ENCODE measurements around the gene COX20. TPM values are rescaled to one million over a fixed set of nuclear protein-coding genes. Genes with fewer than 3 reads are reported as not detected.

Gene COX20
- total RNA-seq, 1 donor from 2014 or later: 37.1 TPM

DNA sequence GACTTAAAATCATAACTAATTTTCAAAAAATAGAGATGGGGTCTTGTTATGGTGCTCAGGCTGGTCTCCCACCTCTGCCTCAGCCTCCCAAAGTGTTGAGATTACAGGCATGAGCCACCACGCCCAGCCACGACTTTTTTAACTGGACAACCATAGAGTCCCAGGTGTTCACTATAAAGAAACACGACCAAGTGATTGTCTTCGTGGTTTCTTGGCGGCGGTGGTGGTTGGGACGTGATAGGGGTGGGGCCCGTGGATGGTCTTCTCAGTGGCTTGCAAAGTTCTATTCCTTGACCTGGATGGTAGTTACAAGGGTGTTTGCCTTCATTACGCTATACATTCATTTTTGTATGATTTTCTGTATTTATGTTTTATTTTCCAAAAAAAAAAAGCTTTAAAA lies 34.6 kb upstream of the COX20 start:
- Mint-ChIP-seq H3K4me3 (no peak overlapping the region), H3K36me3 (ENCODE audit: low read depth) (no peaks in the 10 kb centered on the region), H3K9me3 (no peaks in the 10 kb centered on the region), H3K27me3 (peaks cover 8% of the 10 kb centered on the region), H3K4me1 (peaks cover 5% of the 10 kb centered on the region), H3K27ac (no peak overlapping the region)
- intact Hi-C loops (cut with micrococcal nuclease): loop anchor here (1.0 to 5.0 kb wide), 7 partner anchors 14 to 348 kb away; partner anchors contain the start of gene HNRNPU
- ChIA-PET POLR2A (interaction anchor here (0.7 to 2.1 kb wide), 10 partner anchors 15 to 241 kb away, joined by 3 to 21 read pairs (median 8); partner anchors contain the start of genes COX20 and HNRNPU), CTCF (interaction anchor here (0.6 to 7.2 kb wide), 15 partner anchors 10 to 289 kb away, joined by 3 to 135 read pairs (median 6); partner anchors contain the start of genes COX20 and HNRNPU)
- TF ChIP-seq, protein P1, sequence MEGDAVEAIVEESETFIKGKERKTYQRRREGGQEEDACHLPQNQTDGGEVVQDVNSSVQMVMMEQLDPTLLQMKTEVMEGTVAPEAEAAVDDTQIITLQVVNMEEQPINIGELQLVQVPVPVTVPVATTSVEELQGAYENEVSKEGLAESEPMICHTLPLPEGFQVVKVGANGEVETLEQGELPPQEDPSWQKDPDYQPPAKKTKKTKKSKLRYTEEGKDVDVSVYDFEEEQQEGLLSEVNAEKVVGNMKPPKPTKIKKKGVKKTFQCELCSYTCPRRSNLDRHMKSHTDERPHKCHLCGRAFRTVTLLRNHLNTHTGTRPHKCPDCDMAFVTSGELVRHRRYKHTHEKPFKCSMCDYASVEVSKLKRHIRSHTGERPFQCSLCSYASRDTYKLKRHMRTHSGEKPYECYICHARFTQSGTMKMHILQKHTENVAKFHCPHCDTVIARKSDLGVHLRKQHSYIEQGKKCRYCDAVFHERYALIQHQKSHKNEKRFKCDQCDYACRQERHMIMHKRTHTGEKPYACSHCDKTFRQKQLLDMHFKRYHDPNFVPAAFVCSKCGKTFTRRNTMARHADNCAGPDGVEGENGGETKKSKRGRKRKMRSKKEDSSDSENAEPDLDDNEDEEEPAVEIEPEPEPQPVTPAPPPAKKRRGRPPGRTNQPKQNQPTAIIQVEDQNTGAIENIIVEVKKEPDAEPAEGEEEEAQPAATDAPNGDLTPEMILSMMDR (IDR thresholded peaks at IDR 0.05): no peak
- DNase-seq (no peak), ATAC-seq (ENCODE audit: low read depth) (no peak)

DNA sequence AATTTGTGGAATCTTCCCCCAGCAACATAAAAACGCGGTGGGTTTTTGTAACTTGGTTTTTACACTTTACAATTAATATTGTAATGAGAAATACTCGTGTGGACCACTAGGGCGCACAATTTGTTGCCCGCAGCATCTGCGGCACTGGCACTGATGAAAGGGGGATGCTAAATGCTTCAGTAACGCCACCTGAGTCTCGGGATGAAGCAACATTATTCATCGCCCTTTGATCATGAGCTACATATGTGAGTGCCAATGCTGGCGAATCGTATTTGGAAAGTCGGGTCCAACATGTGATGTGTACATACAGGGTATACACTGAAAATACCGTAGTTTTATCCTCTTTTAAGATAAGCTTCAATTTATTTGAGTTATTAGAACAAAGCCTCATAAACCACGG lies 34.2 kb upstream of the COX20 start:
- no peaks in the 10 kb centered on the region for H3K9me3 Mint-ChIP-seq
- H3K4me1 Mint-ChIP-seq: peaks cover 5% of the 10 kb centered on the region
- TF ChIP-seq, protein P1 (IDR thresholded peaks at IDR 0.05): no peak
- DNase-seq (peak; percentile 36), ATAC-seq (ENCODE audit: low read depth) (peak; percentile 96)
- peak overlapping the region; percentile 55 for H3K4me3 Mint-ChIP-seq
- POLR2A ChIA-PET: interaction anchor here (0.7 to 2.1 kb wide), 14 partner anchors 12 to 241 kb away, joined by 3 to 21 read pairs (median 6); partner anchors contain the start of genes COX20 and HNRNPU
- CTCF ChIA-PET: interaction anchor here (0.6 to 7.2 kb wide), 21 partner anchors 11 to 290 kb away, joined by 3 to 135 read pairs (median 4); partner anchors contain the start of genes COX20 and HNRNPU
- intact Hi-C loops (cut with micrococcal nuclease): loop anchor here (1.0 to 5.0 kb wide), 7 partner anchors 14 to 348 kb away; partner anchors contain the start of gene HNRNPU
- no peaks in the 10 kb centered on the region for H3K36me3 Mint-ChIP-seq (ENCODE audit: low read depth)
- H3K27me3 Mint-ChIP-seq: peaks cover 8% of the 10 kb centered on the region
- peak overlapping the region; percentile 59 for H3K27ac Mint-ChIP-seq

DNA sequence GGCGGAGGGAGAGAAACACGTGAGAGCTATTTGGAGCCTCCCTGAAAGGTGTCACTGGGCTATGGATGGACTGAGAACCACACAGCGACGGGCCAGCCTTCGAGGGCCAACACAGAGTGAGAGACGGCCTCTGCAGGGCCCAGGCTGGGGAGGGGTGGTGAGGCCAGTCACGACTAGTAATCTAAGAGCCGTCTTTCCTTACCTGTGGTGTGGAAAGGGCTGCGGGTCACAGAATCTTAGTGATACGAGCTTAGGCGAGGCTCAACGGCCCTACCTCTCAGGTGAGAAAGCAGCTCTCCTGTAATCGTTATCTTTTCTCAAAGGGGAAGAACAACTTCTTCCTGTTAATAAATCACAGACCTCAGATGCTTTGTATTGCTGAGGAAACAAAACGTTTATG lies 33.4 kb upstream of the COX20 start:
- H3K4me3 Mint-ChIP-seq: no peak overlapping the region
- ChIA-PET CTCF (interaction anchor here (0.8 to 7.2 kb wide), 14 partner anchors 11 to 245 kb away, joined by 3 to 135 read pairs (median 6); partner anchors contain the start of genes COX20 and HNRNPU), POLR2A (interaction anchor here (0.5 to 2.1 kb wide), 9 partner anchors 11 to 246 kb away, joined by 3 to 21 read pairs (median 7); partner anchors contain the start of genes COX20 and HNRNPU)
- TF ChIP-seq, protein P1 (IDR thresholded peaks at IDR 0.05): no peak
- intact Hi-C loops (cut with micrococcal nuclease): loop anchor here (5.0 kb wide), 1 partner anchor 115 kb away; no protein-coding TSS in a partner anchor
- peaks cover 5% of the 10 kb centered on the region for H3K4me1 Mint-ChIP-seq
- no peak overlapping the region for H3K27ac Mint-ChIP-seq
- ATAC-seq (ENCODE audit: low read depth) (no peak), DNase-seq (no peak)
- H3K27me3 Mint-ChIP-seq: peaks cover 8% of the 10 kb centered on the region
- no peaks in the 10 kb centered on the region for H3K36me3 Mint-ChIP-seq (ENCODE audit: low read depth)
- no peaks in the 10 kb centered on the region for H3K9me3 Mint-ChIP-seq

DNA sequence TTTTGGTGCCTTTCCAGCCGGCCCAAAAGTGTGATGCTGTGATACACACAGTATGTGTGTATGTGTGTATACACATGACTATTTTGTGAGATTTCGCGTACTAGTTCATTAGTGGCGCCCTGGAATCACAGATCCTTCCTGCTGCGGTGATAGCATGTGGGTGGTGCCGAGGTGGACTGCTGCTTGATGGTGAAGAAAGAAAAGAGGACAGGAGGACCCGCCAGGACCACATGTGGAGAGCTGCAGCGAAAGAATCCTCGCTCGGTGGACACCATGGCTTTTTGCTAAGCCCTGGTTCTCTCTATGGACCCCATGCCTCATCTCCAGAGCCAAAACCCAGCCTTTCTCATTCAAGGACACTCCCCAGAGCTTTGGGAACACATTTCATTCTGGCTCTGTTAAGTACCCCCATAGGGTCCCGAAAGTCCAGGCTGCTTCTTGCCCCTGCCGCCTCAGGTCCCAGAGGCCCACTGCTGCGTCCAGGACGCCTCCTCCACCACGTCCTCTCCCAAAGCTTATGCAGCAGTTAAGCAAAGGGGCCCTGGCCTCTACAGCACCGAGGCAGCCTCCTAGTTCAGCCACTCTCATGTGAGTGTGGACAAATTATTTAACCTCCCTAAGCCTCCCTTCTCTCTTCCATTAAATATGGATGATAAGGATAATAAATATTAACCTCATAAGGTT lies 32.8 kb upstream of the COX20 start:
- no peaks in the 10 kb centered on the region for H3K9me3 Mint-ChIP-seq
- no peak overlapping the region for H3K4me3 Mint-ChIP-seq
- DNase-seq (no peak), ATAC-seq (ENCODE audit: low read depth) (no peak)
- peaks cover 5% of the 10 kb centered on the region for H3K4me1 Mint-ChIP-seq
- POLR2A ChIA-PET: interaction anchor here (0.5 to 2.1 kb wide), 2 partner anchors 32 to 245 kb away, joined by 3 to 21 read pairs; partner anchors contain the start of gene COX20
- CTCF ChIA-PET: interaction anchor here (1.0 to 7.2 kb wide), 7 partner anchors 32 to 239 kb away, joined by 3 to 135 read pairs (median 13); partner anchors contain the start of genes COX20 and HNRNPU
- H3K36me3 Mint-ChIP-seq (ENCODE audit: low read depth): no peaks in the 10 kb centered on the region
- H3K27ac Mint-ChIP-seq: no peak overlapping the region
- TF ChIP-seq, protein P1 (IDR thresholded peaks at IDR 0.05): no peak
- intact Hi-C loops (cut with micrococcal nuclease): loop anchor here (5.0 kb wide), 1 partner anchor 115 kb away; no protein-coding TSS in a partner anchor
- H3K27me3 Mint-ChIP-seq: peaks cover 8% of the 10 kb centered on the region

DNA sequence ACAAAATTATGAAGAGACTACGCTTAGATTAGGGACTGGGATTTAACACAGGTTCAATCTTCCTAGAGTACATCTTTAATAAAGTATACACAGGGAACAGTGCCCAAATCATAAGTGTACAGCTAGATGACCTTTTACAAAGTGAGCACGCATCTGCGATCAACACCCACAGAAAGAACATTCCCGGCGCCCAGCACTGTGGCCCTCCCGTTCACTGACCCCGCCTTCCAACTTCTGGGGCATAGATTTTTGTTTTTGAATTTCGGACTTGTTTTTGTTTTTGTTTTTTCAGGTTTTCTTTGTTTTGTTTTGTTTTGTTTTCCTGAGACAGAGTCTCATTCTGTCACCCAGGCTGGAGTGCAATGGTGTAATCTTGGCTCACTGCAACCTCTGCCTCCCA lies 30.6 kb upstream of the COX20 start:
- DNase-seq (no peak), ATAC-seq (ENCODE audit: low read depth) (no peak)
- intact Hi-C loops (cut with micrococcal nuclease): loop anchor here (5.0 kb wide), 1 partner anchor 112 kb away; no protein-coding TSS in a partner anchor
- TF ChIP-seq, protein P1 (IDR thresholded peaks at IDR 0.05): no peak
- no peak overlapping the region for H3K27ac Mint-ChIP-seq
- H3K36me3 Mint-ChIP-seq (ENCODE audit: low read depth): no peaks in the 10 kb centered on the region
- ChIA-PET POLR2A (no interaction called here), CTCF (interaction anchor here (1.7 kb wide), 1 partner anchor 238 kb away, joined by 8 read pairs; no protein-coding TSS in a partner anchor)
- H3K27me3 Mint-ChIP-seq: no peaks in the 10 kb centered on the region
- no peaks in the 10 kb centered on the region for H3K9me3 Mint-ChIP-seq
- H3K4me1 Mint-ChIP-seq: peaks cover 5% of the 10 kb centered on the region
- H3K4me3 Mint-ChIP-seq: no peak overlapping the region

All from activated B cell treated with CpG ODN at 0.5 μM for 24 hours (primary cell).